ENCODE results near the gene SERPINA9.
"Not testable (repeated sequence)": the region's sequence is repeated elsewhere in the genome, so short reads cannot be mapped to it uniquely, and the experiment has no call there.

SERPINA9 gene

GRCh38 chr14:94476023-94476422 lies at the start of gene SERPINA9:
TSS of gene SERPINA9 (minus strand) at chr14:94476197. CDS start at chr14:94469840, 6,357 bp downstream.
- DNase-seq (ENCODE audit: low read depth): no peak
- Histone ChIP-seq H3K4me3 (ENCODE audit: low read length) (no peak within 1 kb of the TSS), H3K9ac (ENCODE audit: low read length) (no peak within 1 kb of the TSS), H3K27me3 (replicated peaks; ENCODE audit: control insufficient read depth, insufficient read depth, low read length) (peaks cover 25% of the 10 kb centered on the region), H3K4me1 (ENCODE audit: control insufficient read depth, insufficient read depth, low read length) (no peaks in the 10 kb centered on the region), H3K36me3 (ENCODE audit: control insufficient read depth, insufficient read depth, low read length, severe bottlenecking) (no peaks in the 10 kb centered on the region), H3K9me3 (ENCODE audit: control insufficient read depth, low read length) (peaks cover 39% of the 10 kb centered on the region)

GRCh38 chr14:94524093-94524492 lies 48.1 kb upstream of the SERPINA9 start:
- Histone ChIP-seq H3K36me3 (ENCODE audit: control insufficient read depth, insufficient read depth, low read length, severe bottlenecking) (no peaks in the 10 kb centered on the region), H3K4me3 (ENCODE audit: low read length) (no peak overlapping the region), H3K9me3 (ENCODE audit: control insufficient read depth, low read length) (peaks cover 19% of the 10 kb centered on the region), H3K4me1 (ENCODE audit: control insufficient read depth, insufficient read depth, low read length) (no peaks in the 10 kb centered on the region), H3K9ac (ENCODE audit: low read length) (no peak overlapping the region), H3K27me3 (replicated peaks; ENCODE audit: control insufficient read depth, insufficient read depth, low read length) (peaks cover 35% of the 10 kb centered on the region)
- DNase-seq (ENCODE audit: low read depth): no peak

GRCh38 chr14:94523265-94523664 lies 47.3 kb upstream of the SERPINA9 start:
- Histone ChIP-seq H3K36me3 (ENCODE audit: control insufficient read depth, insufficient read depth, low read length, severe bottlenecking) (no peaks in the 10 kb centered on the region), H3K4me1 (ENCODE audit: control insufficient read depth, insufficient read depth, low read length) (peaks cover 1% of the 10 kb centered on the region), H3K9me3 (ENCODE audit: control insufficient read depth, low read length) (peaks cover 19% of the 10 kb centered on the region), H3K9ac (ENCODE audit: low read length) (no peak overlapping the region), H3K27me3 (replicated peaks; ENCODE audit: control insufficient read depth, insufficient read depth, low read length) (peaks cover 35% of the 10 kb centered on the region), H3K4me3 (ENCODE audit: low read length) (no peak overlapping the region)
- DNase-seq (ENCODE audit: low read depth): no peak

GRCh38 chr14:94522115-94522724 lies 46.2 kb upstream of the SERPINA9 start:
- no peak overlapping the region for H3K4me3 ChIP-seq (ENCODE audit: low read length)
- H3K9ac ChIP-seq (ENCODE audit: low read length): no peak overlapping the region
- peaks cover 16% of the 10 kb centered on the region for H3K9me3 ChIP-seq (ENCODE audit: control insufficient read depth, low read length)
- DNase-seq (ENCODE audit: low read depth): no peak
- H3K36me3 ChIP-seq (ENCODE audit: control insufficient read depth, insufficient read depth, low read length, severe bottlenecking): no peaks in the 10 kb centered on the region
- peaks cover 11% of the 10 kb centered on the region for H3K4me1 ChIP-seq (ENCODE audit: control insufficient read depth, insufficient read depth, low read length)
- peaks cover 35% of the 10 kb centered on the region for H3K27me3 ChIP-seq (replicated peaks; ENCODE audit: control insufficient read depth, insufficient read depth, low read length)

- no peak overlapping the region for H3K9ac ChIP-seq (ENCODE audit: low read length)
- no peak for DNase-seq (ENCODE audit: low read depth)
- H3K4me1 ChIP-seq (ENCODE audit: control insufficient read depth, insufficient read depth, low read length): peaks cover 14% of the 10 kb centered on the region
- H3K9me3 ChIP-seq (ENCODE audit: control insufficient read depth, low read length): peaks cover 10% of the 10 kb centered on the region
- H3K27me3 ChIP-seq (replicated peaks; ENCODE audit: control insufficient read depth, insufficient read depth, low read length): peaks cover 39% of the 10 kb centered on the region
- H3K4me3 ChIP-seq (ENCODE audit: low read length): no peak overlapping the region
- no peaks in the 10 kb centered on the region for H3K36me3 ChIP-seq (ENCODE audit: control insufficient read depth, insufficient read depth, low read length, severe bottlenecking)
Measured at GRCh38 chr14:94521375-94522114, 45.5 kb upstream of the SERPINA9 start.

GRCh38 chr14:94517641-94518257 lies 41.8 kb upstream of the SERPINA9 start:
- peaks cover 24% of the 10 kb centered on the region for H3K27me3 ChIP-seq (replicated peaks; ENCODE audit: control insufficient read depth, insufficient read depth, low read length)
- DNase-seq (ENCODE audit: low read depth): no peak

GRCh38 chr14:94517248-94517640 lies 41.2 kb upstream of the SERPINA9 start:
- DNase-seq (ENCODE audit: low read depth): no peak
- H3K36me3 ChIP-seq (ENCODE audit: control insufficient read depth, insufficient read depth, low read length, severe bottlenecking): no peaks in the 10 kb centered on the region

More at GRCh38 chr14:94517641-94518257, 41.8 kb upstream of the SERPINA9 start:
- no peaks in the 10 kb centered on the region for H3K9me3 ChIP-seq (ENCODE audit: control insufficient read depth, low read length)
- H3K4me3 ChIP-seq (ENCODE audit: low read length): no peak overlapping the region
- peaks cover 14% of the 10 kb centered on the region for H3K4me1 ChIP-seq (ENCODE audit: control insufficient read depth, insufficient read depth, low read length)
- H3K36me3 ChIP-seq (ENCODE audit: control insufficient read depth, insufficient read depth, low read length, severe bottlenecking): no peaks in the 10 kb centered on the region
- no peak overlapping the region for H3K9ac ChIP-seq (ENCODE audit: low read length)

GRCh38 chr14:94515856-94516255 lies 39.9 kb upstream of the SERPINA9 start:
- Histone ChIP-seq H3K36me3 (ENCODE audit: control insufficient read depth, insufficient read depth, low read length, severe bottlenecking) (no peaks in the 10 kb centered on the region), H3K4me3 (ENCODE audit: low read length) (no peak overlapping the region), H3K4me1 (ENCODE audit: control insufficient read depth, insufficient read depth, low read length) (peaks cover 14% of the 10 kb centered on the region), H3K9me3 (ENCODE audit: control insufficient read depth, low read length) (no peaks in the 10 kb centered on the region), H3K9ac (ENCODE audit: low read length) (no peak overlapping the region), H3K27me3 (replicated peaks; ENCODE audit: control insufficient read depth, insufficient read depth, low read length) (peaks cover 17% of the 10 kb centered on the region)
- no peak for DNase-seq (ENCODE audit: low read depth)

More at GRCh38 chr14:94517248-94517640, 41.2 kb upstream of the SERPINA9 start:
- Histone ChIP-seq H3K4me3 (ENCODE audit: low read length) (no peak overlapping the region), H3K4me1 (ENCODE audit: control insufficient read depth, insufficient read depth, low read length) (peaks cover 14% of the 10 kb centered on the region), H3K9me3 (ENCODE audit: control insufficient read depth, low read length) (no peaks in the 10 kb centered on the region), H3K9ac (ENCODE audit: low read length) (no peak overlapping the region), H3K27me3 (replicated peaks; ENCODE audit: control insufficient read depth, insufficient read depth, low read length) (peaks cover 23% of the 10 kb centered on the region)

- DNase-seq (ENCODE audit: low read depth): no peak
- Histone ChIP-seq H3K36me3 (ENCODE audit: control insufficient read depth, insufficient read depth, low read length, severe bottlenecking) (no peaks in the 10 kb centered on the region), H3K4me3 (ENCODE audit: low read length) (no peak overlapping the region), H3K9ac (ENCODE audit: low read length) (no peak overlapping the region), H3K27me3 (replicated peaks; ENCODE audit: control insufficient read depth, insufficient read depth, low read length) (peaks cover 17% of the 10 kb centered on the region), H3K9me3 (ENCODE audit: control insufficient read depth, low read length) (no peaks in the 10 kb centered on the region), H3K4me1 (ENCODE audit: control insufficient read depth, insufficient read depth, low read length) (peaks cover 14% of the 10 kb centered on the region)
Measured at GRCh38 chr14:94515426-94515825, 39.4 kb upstream of the SERPINA9 start.

GRCh38 chr14:94514351-94514750 lies 38.4 kb upstream of the SERPINA9 start:
- Histone ChIP-seq H3K4me1 (ENCODE audit: control insufficient read depth, insufficient read depth, low read length) (peaks cover 14% of the 10 kb centered on the region), H3K4me3 (ENCODE audit: low read length) (no peak overlapping the region), H3K27me3 (replicated peaks; ENCODE audit: control insufficient read depth, insufficient read depth, low read length) (peaks cover 17% of the 10 kb centered on the region), H3K36me3 (ENCODE audit: control insufficient read depth, insufficient read depth, low read length, severe bottlenecking) (no peaks in the 10 kb centered on the region), H3K9me3 (ENCODE audit: control insufficient read depth, low read length) (no peaks in the 10 kb centered on the region), H3K9ac (ENCODE audit: low read length) (no peak overlapping the region)
- no peak for DNase-seq (ENCODE audit: low read depth)

GRCh38 chr14:94510481-94510880 lies 34.5 kb upstream of the SERPINA9 start:
- DNase-seq (ENCODE audit: low read depth); H3K4me3 ChIP-seq (ENCODE audit: low read length); H3K9ac ChIP-seq (ENCODE audit: low read length); H3K36me3 ChIP-seq (ENCODE audit: control insufficient read depth, insufficient read depth, low read length, severe bottlenecking); H3K9me3 ChIP-seq (ENCODE audit: control insufficient read depth, low read length); H3K4me1 ChIP-seq (ENCODE audit: control insufficient read depth, insufficient read depth, low read length): not testable (repeated sequence)
- H3K27me3 ChIP-seq (replicated peaks; ENCODE audit: control insufficient read depth, insufficient read depth, low read length): peaks cover 19% of the 10 kb centered on the region
